Measurements from ENCODE around the gene ACACA.

ACACA gene

GRCh38 chr17:37067555-37068111, 339.0 kb downstream of the ACACA start:
- DNase-seq (ENCODE audit: low spot score), result no peak

DNA sequence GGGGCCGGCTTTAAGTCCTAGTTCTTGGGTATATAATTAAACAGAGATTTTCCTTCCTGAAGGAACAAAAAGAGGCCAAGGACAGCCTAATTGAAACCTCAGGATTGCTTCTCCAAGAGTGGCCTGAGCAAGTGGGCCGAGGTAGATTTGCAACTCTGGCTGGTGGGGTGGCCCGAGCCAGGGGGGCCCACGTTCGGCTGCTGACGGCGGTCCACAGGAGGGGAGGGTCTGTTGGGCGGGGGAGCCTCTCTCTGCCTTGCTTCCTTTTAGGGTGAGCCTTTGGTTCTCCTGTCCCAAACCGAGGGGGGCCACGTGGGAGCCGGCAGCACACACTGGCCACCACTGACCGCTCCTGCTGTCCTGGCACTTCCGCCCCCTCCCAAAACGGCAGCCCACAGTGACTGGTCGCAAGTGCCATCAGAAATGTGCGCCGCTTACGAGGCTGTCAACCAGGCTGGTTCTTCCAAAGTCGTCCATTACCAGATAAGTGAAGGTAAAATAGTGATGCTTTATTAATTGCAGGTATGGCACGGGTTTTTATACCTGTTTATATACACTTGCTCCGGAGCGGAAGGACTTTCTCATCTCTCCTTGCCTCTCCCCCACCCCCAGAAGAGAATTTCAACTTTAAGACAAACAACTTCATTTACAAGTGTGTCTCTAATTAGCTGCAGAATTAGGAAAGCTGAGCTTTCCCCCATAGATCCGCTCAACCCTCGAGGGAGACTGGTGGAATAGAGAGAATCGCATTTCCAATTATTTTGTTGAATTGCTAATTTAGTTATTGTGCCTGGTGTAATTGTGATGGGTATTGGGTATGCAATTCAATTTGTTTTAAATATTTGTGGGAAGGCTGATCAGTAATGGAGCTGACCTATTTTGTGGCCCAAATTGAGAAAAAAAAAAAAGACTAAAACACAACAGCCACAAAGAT, 340.0 kb downstream of the ACACA start:
- DNase-seq (ENCODE audit: low spot score), result no peak

DNA sequence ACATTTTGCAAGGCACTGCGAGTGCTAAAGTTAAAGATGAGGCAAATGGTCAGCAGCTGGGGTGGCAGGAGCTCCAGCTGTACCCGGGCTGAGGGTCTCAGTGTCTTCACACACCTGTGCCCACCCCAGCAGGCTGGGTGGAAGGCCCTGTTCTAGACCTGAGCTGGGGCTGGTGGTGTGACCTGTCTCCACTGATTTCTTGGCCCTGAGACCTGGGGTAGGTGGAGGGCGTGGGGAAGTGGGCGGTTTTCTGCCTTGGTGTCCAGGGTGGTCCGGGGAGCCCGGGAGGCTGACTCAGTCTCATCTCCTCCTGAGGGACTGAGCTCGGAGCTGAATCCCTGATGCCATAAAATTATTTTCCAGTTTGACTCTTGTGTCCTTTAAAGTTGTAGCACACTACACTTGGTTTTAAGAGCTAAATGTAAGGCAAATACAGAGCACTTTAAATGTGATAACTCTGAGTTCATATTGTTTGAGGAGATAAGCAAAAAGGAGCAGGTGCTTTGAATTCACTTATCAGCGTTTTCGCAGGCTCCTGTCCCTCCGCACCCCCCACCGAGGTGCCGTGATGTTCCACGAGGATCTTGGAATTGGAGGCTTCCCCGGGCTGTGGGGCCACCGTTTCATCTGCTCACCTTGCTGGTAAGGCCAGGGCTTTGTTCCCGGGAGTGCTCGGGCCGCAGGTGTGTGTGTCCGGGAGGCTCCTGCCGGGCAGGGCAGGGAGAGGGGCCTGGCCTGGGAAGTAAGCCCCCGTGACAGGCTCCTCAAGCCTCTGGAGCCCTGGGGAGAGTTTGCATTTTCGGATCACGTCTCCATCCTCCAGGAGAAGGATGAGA, 340.9 kb downstream of the ACACA start:
- no peak for DNase-seq (ENCODE audit: low spot score)

DNA sequence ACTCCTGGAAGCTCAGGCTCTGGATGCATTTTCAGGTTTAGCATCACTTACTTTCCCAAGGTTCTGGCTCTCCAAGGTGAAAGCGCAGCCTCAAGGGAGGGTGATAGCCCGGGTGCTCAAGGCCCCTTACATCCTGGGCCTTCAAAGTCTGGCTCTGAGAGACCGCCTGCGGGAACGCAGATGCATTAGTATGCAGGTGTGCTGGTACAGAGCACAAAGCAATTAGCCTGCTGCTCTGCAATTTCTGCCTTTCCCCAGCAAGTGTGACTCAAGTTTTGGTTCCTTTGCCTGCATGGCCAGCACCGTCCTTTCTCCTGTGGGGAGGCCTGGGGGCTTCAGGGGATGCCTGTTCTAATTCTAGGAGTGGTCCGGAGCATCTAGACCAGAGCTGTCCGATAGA, 341.7 kb downstream of the ACACA start:
- no peak for DNase-seq (ENCODE audit: low spot score)

GRCh38 chr17:37064206-37064605, 342.4 kb downstream of the ACACA start:
- no peak for DNase-seq (ENCODE audit: low spot score)

DNA sequence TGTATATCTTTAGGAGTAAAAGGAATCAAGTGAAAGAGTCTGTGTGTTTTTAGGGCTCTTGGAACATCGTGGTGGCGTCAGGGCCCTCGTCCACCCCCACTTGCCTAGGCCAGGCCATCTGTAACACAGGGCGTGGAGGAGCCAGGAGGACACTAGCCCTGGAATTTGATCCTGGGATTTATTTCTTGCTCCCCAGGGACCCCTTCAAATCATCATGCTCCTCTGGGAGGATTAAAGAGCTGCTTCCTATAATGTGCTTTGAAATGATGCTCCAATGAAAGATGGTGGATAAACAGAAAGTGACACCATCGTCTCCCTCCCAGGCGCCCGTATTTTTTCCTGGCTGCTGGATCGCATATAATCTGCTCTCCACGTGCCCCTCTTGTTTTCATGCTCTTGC, 344.6 kb downstream of the ACACA start:
- DNase-seq (ENCODE audit: low spot score), result no peak

DNA sequence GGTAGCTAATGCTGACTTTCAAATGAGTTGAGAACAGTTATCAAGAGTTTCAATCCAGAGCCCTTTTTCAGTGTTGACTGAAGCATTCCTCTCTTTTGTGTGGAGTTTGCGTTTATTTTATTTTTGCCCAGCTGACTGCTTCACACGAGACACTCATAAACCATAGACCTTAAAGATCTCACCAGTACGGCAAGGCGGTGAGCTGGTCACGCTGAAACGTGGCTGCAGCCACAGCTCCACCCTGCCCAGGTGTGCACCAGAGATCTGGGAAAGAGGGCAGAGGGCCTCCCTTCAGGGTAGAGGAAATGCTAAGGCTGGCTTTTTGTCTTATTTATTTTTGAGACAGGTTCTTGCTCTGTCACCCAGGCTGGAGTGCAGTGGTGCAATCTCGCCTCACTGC, 345.7 kb downstream of the ACACA start:
- DNase-seq (ENCODE audit: low spot score), result no peak

DNA sequence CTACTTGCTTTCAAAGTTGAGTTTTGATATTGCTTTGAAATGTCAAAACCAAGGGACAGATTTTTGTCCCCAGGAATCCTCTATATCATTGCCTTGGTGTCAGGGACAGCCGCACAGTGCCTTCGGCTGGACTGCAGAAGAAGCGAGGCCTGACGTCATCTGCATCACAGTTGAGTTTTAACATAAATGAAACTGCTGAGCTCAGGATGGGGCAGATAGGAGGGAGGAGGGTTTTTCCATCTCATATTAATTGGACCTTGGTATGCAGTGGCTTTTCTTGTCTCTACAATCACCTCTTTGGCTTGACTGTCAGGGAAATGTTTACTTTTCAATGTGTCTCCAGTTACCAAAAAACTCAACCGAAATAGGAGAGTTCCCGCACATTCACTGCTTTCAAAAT, 346.5 kb downstream of the ACACA start:
- DNase-seq (ENCODE audit: low spot score), result no peak

DNA sequence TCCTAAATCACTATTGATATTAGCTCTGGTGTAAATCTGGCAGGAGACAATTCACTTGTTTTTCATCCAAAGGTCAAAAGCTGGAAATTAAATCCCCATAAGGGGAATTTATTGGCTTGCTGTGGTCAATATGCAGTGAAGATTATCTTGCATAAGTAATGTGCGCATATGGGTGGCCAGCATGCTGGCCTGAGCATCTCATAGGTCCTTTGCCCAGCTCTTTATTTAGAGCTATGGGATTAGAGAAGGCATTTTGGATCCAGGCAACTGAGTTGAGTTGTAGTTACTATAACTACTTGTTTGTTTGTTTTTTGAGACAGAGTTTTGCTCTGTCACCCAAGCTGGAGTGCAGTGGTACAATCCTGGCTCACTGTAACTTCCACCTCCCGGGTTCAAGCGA, 347.1 kb downstream of the ACACA start:
- DNase-seq (ENCODE audit: low spot score), result no peak

DNA sequence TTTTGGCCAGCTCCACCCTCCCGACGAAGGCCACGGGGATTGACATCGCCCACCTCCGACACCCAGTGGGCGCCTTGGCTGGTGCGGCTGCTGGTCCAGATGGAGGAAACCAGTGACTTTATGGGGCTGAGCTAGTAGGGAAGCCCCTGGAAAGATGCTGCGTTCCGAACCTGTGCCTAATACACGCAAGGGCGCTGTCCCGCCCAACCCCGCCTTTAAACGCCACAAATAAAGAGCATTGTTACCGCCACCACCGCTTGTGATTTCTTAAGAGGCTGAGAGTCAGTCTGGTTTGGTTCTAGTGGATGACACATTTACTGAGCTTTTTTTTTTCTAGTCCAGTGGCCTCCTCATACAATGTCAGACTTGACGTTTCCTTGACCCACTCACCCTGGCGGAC, 350.0 kb downstream of the ACACA start:
- no peak for DNase-seq (ENCODE audit: low spot score)

DNA sequence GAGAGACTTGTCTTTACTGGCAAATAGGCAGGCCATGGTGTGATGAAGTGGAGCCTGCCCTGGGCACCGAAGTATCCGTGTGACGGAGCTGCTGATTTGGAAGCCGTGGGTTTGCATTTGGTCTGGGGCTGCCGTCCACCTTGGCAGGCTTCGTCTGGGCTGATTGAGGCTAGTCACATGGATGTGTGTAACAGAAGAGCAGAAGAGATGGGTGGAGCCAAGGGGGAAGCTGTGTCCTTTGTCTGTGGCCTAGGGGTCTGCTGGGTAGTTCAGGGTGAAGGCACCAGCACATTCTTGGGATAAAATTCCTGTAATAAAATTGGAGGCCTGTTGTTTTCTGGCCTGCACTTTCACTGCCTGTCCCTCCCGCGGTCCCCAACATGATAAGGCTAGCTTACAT, 351.7 kb downstream of the ACACA start:
- DNase-seq (ENCODE audit: low spot score), result no peak

GRCh38 chr17:37052450-37052849, 354.2 kb downstream of the ACACA start:
- no peak for DNase-seq (ENCODE audit: low spot score)

- no peak for DNase-seq (ENCODE audit: low spot score)
These were observed 354.8 kb downstream of the ACACA start for GRCh38 chr17:37051833-37052232.

DNA sequence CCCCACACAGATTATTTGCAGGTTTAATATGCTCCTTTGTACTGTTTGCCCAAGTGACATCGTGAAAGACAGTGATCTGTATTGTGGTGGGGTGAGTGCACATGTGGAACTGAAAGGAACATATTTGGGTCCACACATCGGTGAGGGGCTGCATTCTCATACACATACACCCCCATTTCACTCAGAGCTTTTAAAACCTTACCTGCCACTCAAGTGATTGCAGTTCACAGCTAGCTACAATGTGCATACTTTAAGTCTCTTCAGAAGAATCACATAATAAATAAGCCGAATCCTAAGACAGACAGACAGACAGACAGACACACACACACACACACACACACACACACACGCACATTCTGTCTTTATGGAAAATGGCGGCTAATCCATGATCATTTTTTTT, 355.3 kb downstream of the ACACA start:
- DNase-seq (ENCODE audit: low spot score), result no peak

- DNase-seq (ENCODE audit: low spot score), result no peak
These were observed 355.7 kb downstream of the ACACA start for GRCh38 chr17:37050920-37051319.

DNA sequence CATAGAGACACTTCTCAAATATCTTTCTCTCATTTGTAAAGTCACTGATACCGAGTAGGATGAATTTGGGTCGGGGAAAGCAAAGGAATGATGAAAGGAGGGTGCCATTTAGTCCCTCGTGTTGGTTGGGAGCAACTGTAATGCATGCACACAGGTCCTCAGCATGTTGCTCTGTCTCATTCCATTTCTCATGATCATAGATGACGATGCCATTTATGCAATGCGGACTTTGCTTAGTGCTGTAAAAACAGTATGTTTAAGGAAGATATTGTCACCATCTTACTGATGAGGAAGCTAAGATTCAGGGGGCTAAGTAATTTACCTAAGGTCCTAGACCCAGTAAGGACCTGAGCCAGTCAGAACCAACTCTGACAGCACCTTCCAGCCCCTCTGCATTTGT, 357.8 kb downstream of the ACACA start:
- no peak for DNase-seq (ENCODE audit: low spot score)

GRCh38 chr17:37047631-37048104, 359.0 kb downstream of the ACACA start:
- DNase-seq (ENCODE audit: low spot score), result peak; percentile 70

DNA sequence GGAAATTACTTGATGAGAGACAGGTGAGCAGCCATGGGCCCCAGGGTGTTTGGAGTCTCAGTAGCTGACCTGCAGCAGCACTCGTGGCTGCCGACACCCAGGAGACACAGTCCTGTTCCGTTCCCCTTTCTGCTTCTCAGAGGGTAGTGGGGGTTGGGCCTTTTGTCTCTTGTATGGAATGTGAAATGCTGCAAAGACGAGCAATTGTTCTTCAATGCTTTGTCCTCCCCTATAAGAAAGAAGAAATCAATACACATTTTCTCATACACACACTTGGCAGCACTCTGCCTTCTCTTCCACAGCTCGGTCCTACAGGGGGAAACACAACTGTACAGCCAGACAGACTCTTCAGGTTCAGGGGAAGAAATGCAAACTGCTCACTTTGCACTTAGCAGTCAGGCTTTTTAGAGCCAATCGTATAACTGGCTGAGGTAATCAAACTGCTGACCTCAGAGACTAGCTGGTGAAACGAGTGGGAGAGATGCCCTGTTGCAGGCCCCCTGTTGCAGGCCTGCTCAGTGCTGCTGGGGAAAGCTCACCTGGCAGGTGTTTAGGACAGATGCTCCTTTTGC, 361.2 kb downstream of the ACACA start:
- DNase-seq (ENCODE audit: low spot score), result no peak

GRCh38 chr17:37043201-37043600, 363.4 kb downstream of the ACACA start:
- DNase-seq (ENCODE audit: low spot score), result no peak

DNA sequence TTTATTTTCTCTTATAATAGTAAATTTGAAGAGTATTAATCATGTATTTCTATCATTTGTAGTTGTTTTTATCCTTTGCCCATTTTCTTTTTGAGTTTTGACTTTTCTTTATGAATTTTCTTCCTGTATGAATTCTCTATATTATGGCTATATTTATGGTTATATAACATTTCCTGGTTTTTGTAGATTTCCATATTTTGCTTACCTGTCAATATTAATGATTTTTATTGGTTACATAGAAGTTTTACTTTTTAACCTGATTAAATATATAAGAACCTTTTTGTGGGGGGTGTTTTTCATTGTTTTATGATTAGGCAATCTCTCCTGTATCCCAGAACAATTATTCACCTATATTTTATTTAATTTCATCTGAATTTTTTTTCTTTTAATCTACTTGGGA, 364.7 kb downstream of the ACACA start:
- DNase-seq (ENCODE audit: low spot score), result no peak

DNA sequence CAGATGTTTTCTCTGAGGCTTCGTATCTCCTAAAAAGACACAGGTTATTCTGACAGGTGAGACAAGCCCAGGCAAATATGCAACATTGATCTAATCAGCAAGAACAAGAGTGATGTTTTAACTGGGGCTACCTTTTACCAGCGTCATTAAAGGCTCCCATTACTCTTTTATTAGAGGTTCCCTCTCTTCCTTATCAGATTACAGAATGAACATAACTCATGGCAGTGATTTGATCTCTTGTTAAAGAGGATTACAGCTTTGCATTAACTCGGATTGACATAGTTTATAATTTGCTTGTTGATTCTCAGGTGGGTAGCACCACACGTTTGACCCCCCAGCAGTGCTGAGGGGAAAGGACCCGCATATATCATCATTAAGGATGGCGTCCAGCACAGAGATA, 367.4 kb downstream of the ACACA start:
- no peak for DNase-seq (ENCODE audit: low spot score)

DNA sequence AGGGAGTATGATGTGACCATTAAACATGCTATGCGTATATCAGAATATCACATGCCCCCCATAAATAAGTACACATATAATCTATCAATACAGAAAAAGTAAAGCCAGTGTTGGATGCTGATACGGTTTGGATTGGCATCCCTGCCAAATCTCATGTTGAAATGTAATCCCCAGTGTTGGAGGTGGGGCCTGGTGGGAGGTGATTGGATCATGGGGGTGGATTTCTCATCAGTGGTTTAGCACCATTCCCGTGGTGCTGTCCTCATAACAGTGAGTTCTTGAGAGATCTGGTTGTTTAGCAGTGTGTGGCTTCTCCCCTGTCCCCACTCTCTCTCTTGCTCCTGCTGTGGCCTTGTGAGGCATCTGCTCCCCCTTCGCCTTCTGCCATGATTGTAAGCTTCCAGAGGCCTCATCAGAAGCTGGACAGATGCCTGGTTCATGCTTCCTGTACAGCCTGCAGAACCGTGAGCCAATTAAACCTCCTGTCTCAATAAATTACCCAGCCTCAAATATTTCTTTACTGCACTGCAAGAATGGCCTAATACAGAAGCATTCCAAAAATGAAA, 369.0 kb downstream of the ACACA start:
- DNase-seq (ENCODE audit: low spot score), result no peak
